LNCAP (cell line): ENCODE measurements around the gene HDHD5.

Source experiments
- TF ChIP-seq, protein P1 (sequence below): fragments of 450-650 bp; IDR thresholded peaks from 2 replicates; pipeline ENCODE4 v1.5.1; 2017; ENCODE audit warnings: mild to moderate bottlenecking

The HDHD5 gene

GRCh38 chr22:17158568-17159503 is at the start of gene HDHD5:
HDHD5 (minus strand) TSS chr22:17159277; CDS start chr22:17159251, 26 bp downstream.
- TF ChIP-seq, protein P1, sequence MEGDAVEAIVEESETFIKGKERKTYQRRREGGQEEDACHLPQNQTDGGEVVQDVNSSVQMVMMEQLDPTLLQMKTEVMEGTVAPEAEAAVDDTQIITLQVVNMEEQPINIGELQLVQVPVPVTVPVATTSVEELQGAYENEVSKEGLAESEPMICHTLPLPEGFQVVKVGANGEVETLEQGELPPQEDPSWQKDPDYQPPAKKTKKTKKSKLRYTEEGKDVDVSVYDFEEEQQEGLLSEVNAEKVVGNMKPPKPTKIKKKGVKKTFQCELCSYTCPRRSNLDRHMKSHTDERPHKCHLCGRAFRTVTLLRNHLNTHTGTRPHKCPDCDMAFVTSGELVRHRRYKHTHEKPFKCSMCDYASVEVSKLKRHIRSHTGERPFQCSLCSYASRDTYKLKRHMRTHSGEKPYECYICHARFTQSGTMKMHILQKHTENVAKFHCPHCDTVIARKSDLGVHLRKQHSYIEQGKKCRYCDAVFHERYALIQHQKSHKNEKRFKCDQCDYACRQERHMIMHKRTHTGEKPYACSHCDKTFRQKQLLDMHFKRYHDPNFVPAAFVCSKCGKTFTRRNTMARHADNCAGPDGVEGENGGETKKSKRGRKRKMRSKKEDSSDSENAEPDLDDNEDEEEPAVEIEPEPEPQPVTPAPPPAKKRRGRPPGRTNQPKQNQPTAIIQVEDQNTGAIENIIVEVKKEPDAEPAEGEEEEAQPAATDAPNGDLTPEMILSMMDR, result no peak

GRCh38 chr22:17205432-17205831 is 46.4 kb upstream of the HDHD5 start:
- TF ChIP-seq, protein P1, result peak; percentile 34; the same call in 1 of the 2 replicates

GRCh38 chr22:17201285-17201945 is 42.3 kb upstream of the HDHD5 start:
- TF ChIP-seq, protein P1, result no peak; the same call in 1 of the 2 replicates

DNA sequence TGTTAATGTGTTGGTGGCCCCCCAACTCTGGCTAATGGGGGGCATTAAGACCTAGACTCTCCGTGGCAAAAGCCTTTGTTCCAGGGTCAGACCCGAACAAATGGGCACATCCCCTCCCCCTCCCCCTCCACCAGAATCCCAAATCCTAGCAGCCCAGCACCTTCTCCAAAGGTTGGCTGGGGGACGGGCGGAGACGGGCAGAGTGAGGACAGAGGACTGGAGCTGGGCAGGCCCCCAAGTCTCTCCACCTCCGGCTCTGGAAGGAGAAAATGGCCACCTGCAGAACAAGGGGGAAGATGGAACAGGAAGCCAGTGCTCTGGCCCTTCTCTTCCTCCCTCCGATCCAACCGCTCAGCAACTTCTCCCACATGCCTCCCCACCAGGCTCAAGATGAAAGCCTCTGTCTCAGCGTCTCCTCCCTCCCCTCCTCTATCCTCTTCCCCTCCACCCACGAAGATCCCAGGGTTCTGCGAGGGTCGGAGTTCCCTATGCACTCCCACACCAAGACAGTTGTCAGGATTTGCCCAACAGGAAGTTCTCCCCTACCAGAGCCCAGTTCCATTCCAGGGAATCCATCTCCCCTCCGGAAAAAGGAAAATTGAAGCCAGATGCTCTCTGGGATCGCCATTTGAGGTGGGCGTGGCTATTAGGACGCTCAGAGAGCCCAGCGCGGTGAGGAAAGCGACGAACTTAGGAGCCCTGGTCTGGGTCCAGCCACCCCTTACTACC is 40.1 kb upstream of the HDHD5 start:
- TF ChIP-seq, protein P1, result no peak

DNA sequence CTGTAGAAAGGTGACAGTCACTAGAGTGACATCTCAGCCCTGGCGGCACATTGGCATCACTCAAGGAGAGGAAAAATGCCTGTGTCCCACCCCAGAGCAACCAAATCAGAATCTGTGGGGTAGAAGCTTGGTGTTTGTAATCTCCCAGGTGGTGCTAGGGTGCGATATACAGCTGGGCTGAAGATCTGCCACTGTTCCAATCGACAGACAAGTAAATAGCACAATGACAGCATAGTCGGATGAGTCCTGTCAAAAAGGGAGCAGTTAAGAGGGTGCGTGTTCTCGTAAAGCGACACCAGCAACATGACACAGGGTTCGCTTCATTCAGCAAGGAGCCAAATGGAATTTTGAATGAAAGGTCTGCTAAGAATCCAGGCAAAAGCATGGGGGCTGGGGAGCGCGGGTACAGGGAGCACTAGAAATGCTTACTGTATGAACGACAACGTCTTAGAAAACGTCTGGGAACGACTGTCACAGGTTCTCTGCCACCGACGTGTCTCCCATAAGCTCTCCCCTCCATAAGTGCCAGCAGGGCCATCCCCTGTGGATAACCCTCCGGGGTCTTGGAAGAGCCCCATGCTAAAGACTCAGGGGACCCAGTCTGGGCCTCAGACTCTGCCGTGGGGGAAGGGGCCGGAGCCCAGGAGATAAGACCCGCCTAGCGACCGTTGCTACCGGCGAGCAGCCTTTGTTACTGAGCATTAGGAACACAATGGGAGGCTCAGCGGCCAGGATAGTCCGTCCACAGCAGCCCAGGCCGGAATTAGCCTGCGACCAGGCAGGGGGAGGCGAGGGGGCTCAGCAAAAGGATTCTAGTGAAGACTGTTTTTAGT is 39.3 kb upstream of the HDHD5 start:
- TF ChIP-seq, protein P1, result no peak

DNA sequence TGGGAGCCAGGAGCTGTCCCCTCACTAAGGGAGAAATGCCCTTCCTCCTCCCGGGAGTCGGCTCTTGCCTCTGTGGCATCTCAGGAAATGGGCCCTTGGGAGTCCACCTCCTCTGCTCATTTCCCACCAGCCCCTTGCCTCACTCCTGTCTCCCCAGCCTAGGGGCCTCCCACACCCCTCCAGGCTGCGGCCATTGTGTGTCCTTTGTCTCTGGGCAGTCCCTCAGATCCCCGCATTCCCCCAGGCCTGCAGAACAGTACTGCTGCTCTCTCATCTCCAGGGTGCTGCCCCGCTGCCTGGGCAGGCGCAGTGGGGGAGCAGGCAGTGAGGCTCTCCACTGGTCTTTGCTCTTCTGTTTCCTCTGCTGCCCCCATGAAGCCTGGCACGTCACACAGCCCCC is 35.1 kb upstream of the HDHD5 start:
- TF ChIP-seq, protein P1, result no peak

GRCh38 chr22:17192186-17192585 is 33.1 kb upstream of the HDHD5 start:
- TF ChIP-seq, protein P1, result no peak
